ENCODE measurements around the gene ETNK1.

Gene ETNK1

GRCh38 chr12:22658214-22658613 is 33.2 kb downstream of the ETNK1 start:
- ATAC-seq, result peak; percentile 66
- TF ChIP-seq ZNF70 (CRISPR knock-in tag; IDR thresholded peaks at IDR 0.05), result no peak
- TF ChIP-seq ZNF8 (CRISPR knock-in tag; IDR thresholded peaks at IDR 0.05), result no peak

DNA sequence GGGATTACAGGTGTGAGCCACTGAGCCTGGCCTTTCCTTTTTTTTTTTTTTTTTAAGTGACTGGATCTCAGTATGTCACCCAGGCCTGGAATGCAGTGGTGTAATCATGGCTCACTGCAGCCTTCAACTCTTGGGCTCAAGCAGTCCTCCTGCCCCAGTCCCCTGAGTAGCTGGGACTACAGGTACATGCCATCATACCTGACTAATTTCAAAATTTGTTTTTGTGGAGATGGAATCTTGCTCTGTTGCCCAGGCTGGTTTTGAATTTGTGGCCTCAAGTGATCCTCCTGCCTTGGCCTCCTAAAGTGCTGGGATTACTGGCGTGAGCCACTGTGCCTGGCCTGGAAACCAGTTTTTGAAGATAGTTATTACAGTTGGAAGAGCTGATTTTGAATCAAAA is 37.4 kb downstream of the ETNK1 start:
- ATAC-seq, result no peak
- TF ChIP-seq, protein P1, sequence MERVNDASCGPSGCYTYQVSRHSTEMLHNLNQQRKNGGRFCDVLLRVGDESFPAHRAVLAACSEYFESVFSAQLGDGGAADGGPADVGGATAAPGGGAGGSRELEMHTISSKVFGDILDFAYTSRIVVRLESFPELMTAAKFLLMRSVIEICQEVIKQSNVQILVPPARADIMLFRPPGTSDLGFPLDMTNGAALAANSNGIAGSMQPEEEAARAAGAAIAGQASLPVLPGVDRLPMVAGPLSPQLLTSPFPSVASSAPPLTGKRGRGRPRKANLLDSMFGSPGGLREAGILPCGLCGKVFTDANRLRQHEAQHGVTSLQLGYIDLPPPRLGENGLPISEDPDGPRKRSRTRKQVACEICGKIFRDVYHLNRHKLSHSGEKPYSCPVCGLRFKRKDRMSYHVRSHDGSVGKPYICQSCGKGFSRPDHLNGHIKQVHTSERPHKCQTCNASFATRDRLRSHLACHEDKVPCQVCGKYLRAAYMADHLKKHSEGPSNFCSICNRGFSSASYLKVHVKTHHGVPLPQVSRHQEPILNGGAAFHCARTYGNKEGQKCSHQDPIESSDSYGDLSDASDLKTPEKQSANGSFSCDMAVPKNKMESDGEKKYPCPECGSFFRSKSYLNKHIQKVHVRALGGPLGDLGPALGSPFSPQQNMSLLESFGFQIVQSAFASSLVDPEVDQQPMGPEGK (CRISPR knock-in tag; IDR thresholded peaks at IDR 0.05; ENCODE audit: borderline replicate concordance), result no peak
- TF ChIP-seq ZNF8 (CRISPR knock-in tag; IDR thresholded peaks at IDR 0.05) (no peak), POU6F1 (CRISPR knock-in tag; IDR thresholded peaks at IDR 0.05; ENCODE audit: borderline replicate concordance, low read depth) (no peak), CSRNP3 (CRISPR knock-in tag; IDR thresholded peaks at IDR 0.05) (no peak), ARNTL (CRISPR knock-in tag; IDR thresholded peaks at IDR 0.05; ENCODE audit: borderline replicate concordance, low read depth) (no peak), ESRRG (CRISPR knock-in tag; IDR thresholded peaks at IDR 0.05) (no peak), GLIS3 (CRISPR knock-in tag; IDR thresholded peaks at IDR 0.05) (no peak), ISL1 (CRISPR knock-in tag; IDR thresholded peaks at IDR 0.05) (no peak), RARB (CRISPR knock-in tag; IDR thresholded peaks at IDR 0.05) (no peak), SNAI2 (CRISPR knock-in tag; IDR thresholded peaks at IDR 0.05) (no peak), ZNF565 (CRISPR knock-in tag; conservative IDR thresholded peaks at IDR 0.05; ENCODE audit: low read depth) (no peak), CSDC2 (CRISPR knock-in tag; IDR thresholded peaks at IDR 0.05) (no peak), ZFP3 (CRISPR knock-in tag; IDR thresholded peaks at IDR 0.05) (no peak), PPARA (CRISPR knock-in tag; IDR thresholded peaks at IDR 0.05; ENCODE audit: borderline replicate concordance) (no peak), ZFP30 (CRISPR knock-in tag; IDR thresholded peaks at IDR 0.05) (no peak), TOX (CRISPR knock-in tag; IDR thresholded peaks at IDR 0.05; ENCODE audit: borderline replicate concordance) (no peak), BACH2 (CRISPR knock-in tag; IDR thresholded peaks at IDR 0.05; ENCODE audit: borderline replicate concordance) (no peak)
- TF ChIP-seq, protein P2, sequence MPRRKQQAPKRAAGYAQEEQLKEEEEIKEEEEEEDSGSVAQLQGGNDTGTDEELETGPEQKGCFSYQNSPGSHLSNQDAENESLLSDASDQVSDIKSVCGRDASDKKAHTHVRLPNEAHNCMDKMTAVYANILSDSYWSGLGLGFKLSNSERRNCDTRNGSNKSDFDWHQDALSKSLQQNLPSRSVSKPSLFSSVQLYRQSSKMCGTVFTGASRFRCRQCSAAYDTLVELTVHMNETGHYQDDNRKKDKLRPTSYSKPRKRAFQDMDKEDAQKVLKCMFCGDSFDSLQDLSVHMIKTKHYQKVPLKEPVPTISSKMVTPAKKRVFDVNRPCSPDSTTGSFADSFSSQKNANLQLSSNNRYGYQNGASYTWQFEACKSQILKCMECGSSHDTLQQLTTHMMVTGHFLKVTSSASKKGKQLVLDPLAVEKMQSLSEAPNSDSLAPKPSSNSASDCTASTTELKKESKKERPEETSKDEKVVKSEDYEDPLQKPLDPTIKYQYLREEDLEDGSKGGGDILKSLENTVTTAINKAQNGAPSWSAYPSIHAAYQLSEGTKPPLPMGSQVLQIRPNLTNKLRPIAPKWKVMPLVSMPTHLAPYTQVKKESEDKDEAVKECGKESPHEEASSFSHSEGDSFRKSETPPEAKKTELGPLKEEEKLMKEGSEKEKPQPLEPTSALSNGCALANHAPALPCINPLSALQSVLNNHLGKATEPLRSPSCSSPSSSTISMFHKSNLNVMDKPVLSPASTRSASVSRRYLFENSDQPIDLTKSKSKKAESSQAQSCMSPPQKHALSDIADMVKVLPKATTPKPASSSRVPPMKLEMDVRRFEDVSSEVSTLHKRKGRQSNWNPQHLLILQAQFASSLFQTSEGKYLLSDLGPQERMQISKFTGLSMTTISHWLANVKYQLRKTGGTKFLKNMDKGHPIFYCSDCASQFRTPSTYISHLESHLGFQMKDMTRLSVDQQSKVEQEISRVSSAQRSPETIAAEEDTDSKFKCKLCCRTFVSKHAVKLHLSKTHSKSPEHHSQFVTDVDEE (CRISPR knock-in tag; IDR thresholded peaks at IDR 0.05), result no peak
- TF ChIP-seq, protein P3, sequence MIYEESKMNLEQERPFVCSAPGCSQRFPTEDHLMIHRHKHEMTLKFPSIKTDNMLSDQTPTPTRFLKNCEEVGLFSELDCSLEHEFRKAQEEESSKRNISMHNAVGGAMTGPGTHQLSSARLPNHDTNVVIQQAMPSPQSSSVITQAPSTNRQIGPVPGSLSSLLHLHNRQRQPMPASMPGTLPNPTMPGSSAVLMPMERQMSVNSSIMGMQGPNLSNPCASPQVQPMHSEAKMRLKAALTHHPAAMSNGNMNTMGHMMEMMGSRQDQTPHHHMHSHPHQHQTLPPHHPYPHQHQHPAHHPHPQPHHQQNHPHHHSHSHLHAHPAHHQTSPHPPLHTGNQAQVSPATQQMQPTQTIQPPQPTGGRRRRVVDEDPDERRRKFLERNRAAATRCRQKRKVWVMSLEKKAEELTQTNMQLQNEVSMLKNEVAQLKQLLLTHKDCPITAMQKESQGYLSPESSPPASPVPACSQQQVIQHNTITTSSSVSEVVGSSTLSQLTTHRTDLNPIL (CRISPR knock-in tag; IDR thresholded peaks at IDR 0.05; ENCODE audit: low read depth), result no peak

DNA sequence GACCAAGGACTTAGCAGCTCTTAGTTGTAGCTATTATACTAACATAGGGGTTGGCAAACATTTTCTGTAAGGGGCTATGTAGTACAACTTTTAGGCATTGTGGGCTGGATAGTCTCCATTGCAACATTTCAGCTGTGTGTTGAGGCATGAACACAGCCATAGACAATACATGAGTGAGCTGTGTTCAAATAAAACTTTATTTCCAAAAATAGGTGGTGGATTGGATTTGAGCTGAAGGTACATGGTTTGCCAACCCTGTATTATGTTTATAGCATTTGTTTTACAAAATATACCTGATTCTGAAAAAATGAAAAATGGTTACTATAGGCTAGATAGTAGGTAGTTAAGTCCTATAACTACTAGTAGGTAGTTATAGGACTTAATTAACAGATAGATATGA is 40.5 kb downstream of the ETNK1 start:
- ATAC-seq, result no peak
- TF ChIP-seq ZNF8 (CRISPR knock-in tag; IDR thresholded peaks at IDR 0.05) (no peak), TOX (CRISPR knock-in tag; IDR thresholded peaks at IDR 0.05; ENCODE audit: borderline replicate concordance) (no peak), ISL1 (CRISPR knock-in tag; IDR thresholded peaks at IDR 0.05) (no peak), ZFP30 (CRISPR knock-in tag; IDR thresholded peaks at IDR 0.05) (no peak), CSRNP3 (CRISPR knock-in tag; IDR thresholded peaks at IDR 0.05) (no peak), OSR1 (CRISPR knock-in tag; IDR thresholded peaks at IDR 0.05) (no peak)
- TF ChIP-seq, protein P2 (CRISPR knock-in tag; IDR thresholded peaks at IDR 0.05), result no peak
